ENCODE results near the gene ABLIM1. TPM values are rescaled to one million over a fixed set of nuclear protein-coding genes. Genes with fewer than 3 reads are reported as not detected.
A peak's percentile ranks its signal among the peaks of the same experiment; 100 is the strongest.

Gene ABLIM1
- total and polyA plus RNA-seq, 10 of the 15 experiments (the other 5 are each of a cell fraction or from before 2014, with no cell fraction given), result 14.2 to 50.5 (median 28.1) TPM

- TF ChIP-seq E2F8 (IDR thresholded peaks at IDR 0.05; ENCODE audit: low read depth, partially characterized antibody) (no peak), ZNF274 (IDR thresholded peaks at IDR 0.05; ENCODE audit: insufficient read depth, insufficient read length) (no peak), ZNF384 (IDR thresholded peaks at IDR 0.05; ENCODE audit: borderline replicate concordance, low read depth, low read length) (no peak), NR2F1 (conservative IDR thresholded peaks at IDR 0.05) (no peak), EGR1 (IDR thresholded peaks at IDR 0.05; ENCODE audit: borderline replicate concordance in 1 of 2, low read depth in 2 of 2, low read length in 2 of 2) (no peak), RAD51 (IDR thresholded peaks at IDR 0.05) (no peak), POLR2A (IDR thresholded peaks at IDR 0.05; ENCODE audit: low read depth, low read length) (no peak), IKZF1 (conservative IDR thresholded peaks at IDR 0.05) (no peak)
Measured at GRCh38 chr10:114405011-114405350, 253.1 kb downstream of the ABLIM1 start (continued).

GRCh38 chr10:114404171-114405010 lies 253.7 kb downstream of the ABLIM1 start, which contains the start of gene AFAP1L2:
AFAP1L2 (minus strand) TSS chr10:114404502; CDS start chr10:114404455, 47 bp downstream.
- H3K9me3 ChIP-seq (replicated peaks; ENCODE audit: control insufficient read depth, insufficient read depth, low read length), result no peaks in the 10 kb centered on the region
- FAIRE-seq (no peak), ATAC-seq (peak; percentile 13; the same call in 2 of the 3 replicates), DNase-seq (ENCODE audit: low read depth, low spot score) (no peak)
- in situ Hi-C loops (cut with MboI), result no loop called here
- TF ChIP-seq SUZ12 (IDR thresholded peaks at IDR 0.05; ENCODE audit: unreplicated experiment), result peak; percentile 53
- 0 out of 2 replicates have a peak, but pooled peaks have one; percentile 25 for TF ChIP-seq IKZF1 (conservative IDR thresholded peaks at IDR 0.05)
- no peak for TF ChIP-seq IRF5 (IDR thresholded peaks at IDR 0.05; ENCODE audit: borderline replicate concordance)
- TF ChIP-seq GATAD2B (conservative IDR thresholded peaks at IDR 0.05; ENCODE audit: low read depth), result 0 out of 2 replicates have a peak, but pooled peaks have one; percentile 37
- TF ChIP-seq HSF1 (IDR thresholded peaks at IDR 0.05; ENCODE audit: low read depth, low read length), result no peak
- TF ChIP-seq NR2F1 (conservative IDR thresholded peaks at IDR 0.05), result peak; percentile 45; the same call in 1 of the 2 replicates
- WGBS (ENCODE audit: insufficient coverage, insufficient replicate concordance, low lambda C conversion rate, missing lambda C conversion rate), result 27% methylated on average over 65 of the region's 88 CpGs
- ChIA-PET POLR2A (no interaction called here), CTCF (interaction anchor here (1.2 to 2.1 kb wide), 4 partner anchors 15 to 101 kb away, joined by 4 to 21 read pairs (median 5); no protein-coding TSS in a partner anchor), RAD21 (ENCODE audit: unreplicated experiment) (interaction anchor here (1.9 to 2.8 kb wide), 2 partner anchors 22 to 101 kb away, joined by 7 to 21 read pairs; no protein-coding TSS in a partner anchor), SMC1A (ENCODE audit: uncharacterized antibody, unreplicated experiment) (no interaction called here)
- H3K4me2 ChIP-seq (ENCODE audit: control insufficient read depth, insufficient read depth), result peak within 1 kb of the TSS; percentile 34
- H3K4me1 ChIP-seq (ENCODE audit: control insufficient read depth, insufficient read depth, low read length), result peaks cover 8% of the 10 kb centered on the region
- intact Hi-C loops (cut with micrococcal nuclease; ENCODE audit: unreplicated experiment), result no loop called here
- H3K4me3 ChIP-seq, result peak within 1 kb of the TSS; percentile 40; the same call in 1 of the 2 replicates
- H3K79me2 ChIP-seq (ENCODE audit: control insufficient read depth, insufficient read depth, low read length), result no peaks in the 10 kb centered on the region
- H3K36me3 ChIP-seq (ENCODE audit: control insufficient read depth in 2 of 2, insufficient read depth in 2 of 2, low read length in 1 of 2), result no peaks in the 10 kb centered on the region
- no TSS peak for BruUV-seq (replicated peaks)
- H3K9ac ChIP-seq (ENCODE audit: control insufficient read depth, insufficient read depth, low read length), result peak within 1 kb of the TSS; percentile 34
- peaks cover 5 to 7% of the 10 kb centered on the region in 2 experiments; a peak in 3 of 4 replicates for H3K27me3 ChIP-seq (replicated peaks in 1 of 2; ENCODE audit: control insufficient read depth in 2 of 2, insufficient read depth in 2 of 2, low read length in 1 of 2)
- H2AFZ ChIP-seq (ENCODE audit: control insufficient read depth, low read depth, low read length), result no peak within 1 kb of the TSS
- peak within 1 kb of the TSS; percentile 8; the same call in 1 of the 2 replicates for H3K27ac ChIP-seq (ENCODE audit: control insufficient read depth, insufficient read depth)
- H4K20me1 ChIP-seq (ENCODE audit: control insufficient read depth, insufficient read depth), result no peaks in the 10 kb centered on the region
